Transverse colon (tissue), 4 donors: Measurements from ENCODE around the gene PF4V1. TPM values are rescaled to one million over a fixed set of nuclear protein-coding genes. Genes with fewer than 3 reads are reported as not detected.

Source experiments
- DNase-seq: peaks from one replicate; pipeline ENCODE4 v3.0.0-alpha.2; 2019
- H3K27ac ChIP-seq, 4 donors: fragments of 200-600 bp; sonication (generic); 2 replicates each; pipeline ENCODE4 v1.5.1; 2016 to 2018; ENCODE audit warnings: inconsistent platforms in 4 of 4
- H3K27me3 ChIP-seq: fragments of 200-600 bp; sonication (generic); 2 replicates; pipeline ENCODE4 v1.5.1; 2017; ENCODE audit warnings: inconsistent platforms
- H3K36me3 ChIP-seq, 4 donors: fragments of 200-600 bp; sonication (generic); 2 replicates each; pipeline ENCODE4 v1.5.1; 2017 to 2019; ENCODE audit warnings: inconsistent platforms in 4 of 4
- H3K4me1 ChIP-seq, 4 donors: fragments of 200-600 bp; sonication (generic); 2 replicates each; pipeline ENCODE4 v1.5.1; 2017 to 2020; ENCODE audit warnings: inconsistent platforms in 4 of 4
- H3K4me3 ChIP-seq, 4 donors: fragments of 200-600 bp; sonication (generic); 1 replicate in 1 of 4; 2 replicates in 3 of 4; pipeline versions ENCODE4 v1.5.1 to v1.6.1; 2017 to 2019; ENCODE audit warnings: inconsistent platforms in 4 of 4
- H3K9me3 ChIP-seq, 2 donors: fragments of 200-600 bp; sonication (generic); 2 replicates each; pipeline ENCODE4 v1.5.1; 2017 to 2019; ENCODE audit warnings: inconsistent platforms in 2 of 2
- CTCF ChIP-seq, 5 experiments: fragments of 200-600 bp in 3 of 5; fragments of 450-650 bp in 2 of 5; sonication (generic) in 3 of 5; IDR thresholded peaks; 1 replicate in 2 of 5; 2 replicates in 3 of 5; pipeline ENCODE4 v1.5.1; 2016 to 2017; ENCODE audit warnings: antibody characterized with exemption in 5 of 5, inconsistent platforms in 3 of 5, mild to moderate bottlenecking in 2 of 5, moderate library complexity in 1 of 5
- EP300 ChIP-seq: sonication (generic); formaldehyde crosslinking; IDR thresholded peaks from one replicate; pipeline ENCODE4 v1.6.1; 2017; ENCODE audit warnings: antibody characterized with exemption, low read depth
- POLR2A ChIP-seq: fragments of 450-650 bp; IDR thresholded peaks from one replicate; pipeline ENCODE4 v1.6.1; 2016; ENCODE audit warnings: antibody characterized with exemption, mild to moderate bottlenecking, moderate library complexity
- POLR2AphosphoS5 ChIP-seq, 3 donors: sonication (generic); formaldehyde crosslinking; IDR thresholded peaks; one replicate each; pipeline ENCODE4 v1.6.1; 2016; ENCODE audit warnings: antibody characterized with exemption in 3 of 3
- WGBS, 2 donors: methylation state at CpG; one replicate each; pipeline ENCODE4 v1.1.5; 2018; ENCODE audit warnings: low coverage in 1 of 2; 5-methylcytosine and 5-hydroxymethylcytosine counted together
- in situ Hi-C, 4 donors: fragments of 200-750 bp; cut with MboI; loops; one replicate each; pipeline versions ENCODE4 v1.15.0 to v1.15.1; 2017; ENCODE audit warnings: low sequenced_read_pairs in 3 of 4, low pct_ligation_motif_present in 1 of 4, low pct_unique_long_range_greater_than_20kb in 1 of 4
- intact Hi-C: fragments of 100-400 bp; cut with DNase I; formaldehyde crosslinking; loops from one replicate; pipeline ENCODE4 v1.15.1; 2023; ENCODE audit warnings: low total_unique reads
- total RNA-seq, 4 donors: library from RNA; depleted of rRNA; stranded (reverse); fragments of >200 nt; gene quantifications; one replicate each; pipeline ENCODE4 v1.1.0, GENCODE V29; 2016

PF4V1 gene
- total RNA-seq, 4 donors from 2014 or later, result not detected

GRCh38 chr4:73851293-73851692 lies 1.8 kb upstream of the PF4V1 start:
- TF ChIP-seq CTCF (IDR thresholded peaks at IDR 0.05), result no peak
- TF ChIP-seq EP300, result no peak
- no peak for TF ChIP-seq POLR2A
- TF ChIP-seq POLR2AphosphoS5 (IDR thresholded peaks at IDR 0.05), result no peak
- no peaks in the 10 kb centered on the region for H3K9me3 ChIP-seq
- intact Hi-C loops, result no loop called here
- in situ Hi-C loops, result loop anchor here in 1 of 4 donors (25.0 kb wide), 1 partner anchor 286 kb away; no protein-coding TSS in a partner anchor
- no peak overlapping the region for H3K27ac ChIP-seq
- H3K27me3 ChIP-seq, result peaks cover 4% of the 10 kb centered on the region
- no peak overlapping the region for H3K4me3 ChIP-seq
- peaks cover 0 to 6% (median 0%) of the 10 kb centered on the region in 4 donors for H3K4me1 ChIP-seq
- WGBS, 2 donors, result 62 to 65% methylated on average over 1 of the region's 1 CpG
- no peak for DNase-seq
- H3K36me3 ChIP-seq, result no peaks in the 10 kb centered on the region

- Histone ChIP-seq H3K4me3 (no peak overlapping the region), H3K27ac (no peak overlapping the region), H3K4me1 (peaks cover 0 to 6% (median 0%) of the 10 kb centered on the region in 4 donors), H3K36me3 (no peaks in the 10 kb centered on the region), H3K9me3 (no peaks in the 10 kb centered on the region), H3K27me3 (peaks cover 4% of the 10 kb centered on the region)
- in situ Hi-C loops (loop anchor here in 1 of 4 donors (25.0 kb wide), 1 partner anchor 285 kb away; no protein-coding TSS in a partner anchor), intact Hi-C loops (no loop called here)
- no peak for TF ChIP-seq CTCF (IDR thresholded peaks at IDR 0.05)
- TF ChIP-seq POLR2AphosphoS5 (IDR thresholded peaks at IDR 0.05), result no peak
- no peak for TF ChIP-seq POLR2A
- no peak for TF ChIP-seq EP300
- no peak for DNase-seq
Observed at GRCh38 chr4:73852771-73853170, 325 bp upstream of the PF4V1 start.

GRCh38 chr4:73853718-73854473 lies 800 bp downstream of the PF4V1 start:
- Histone ChIP-seq H3K9me3 (no peaks in the 10 kb centered on the region), H3K27ac (no peak overlapping the region), H3K4me1 (peaks cover 0 to 6% (median 0%) of the 10 kb centered on the region in 4 donors), H3K4me3 (no peak overlapping the region), H3K36me3 (no peaks in the 10 kb centered on the region), H3K27me3 (peaks cover 4% of the 10 kb centered on the region)
- no peak for DNase-seq
- WGBS, 2 donors, result 7 to 52% methylated on average over 3 to 8 of the region's 8 CpGs
- in situ Hi-C loops, result loop anchor here in 1 of 4 donors (25.0 kb wide), 1 partner anchor 283 kb away; no protein-coding TSS in a partner anchor
- intact Hi-C loops, result no loop called here
- no peak for TF ChIP-seq POLR2A
- TF ChIP-seq CTCF (IDR thresholded peaks at IDR 0.05), result no peak

GRCh38 chr4:73855406-73855805 lies 2.3 kb downstream of the PF4V1 start:
- no peak overlapping the region for H3K4me3 ChIP-seq
- DNase-seq, result no peak
- intact Hi-C loops (no loop called here), in situ Hi-C loops (loop anchor here in 1 of 4 donors (25.0 kb wide), 1 partner anchor 282 kb away; no protein-coding TSS in a partner anchor)
- H3K9me3 ChIP-seq, result no peaks in the 10 kb centered on the region
- H3K4me1 ChIP-seq, result peaks cover 0 to 6% (median 0%) of the 10 kb centered on the region in 4 donors
- H3K36me3 ChIP-seq, result no peaks in the 10 kb centered on the region
- H3K27me3 ChIP-seq, result peaks cover 4% of the 10 kb centered on the region
- WGBS, 2 donors, result 71 to 73% methylated on average over 4 of the region's 4 CpGs
- TF ChIP-seq POLR2AphosphoS5 (IDR thresholded peaks at IDR 0.05), result no peak
- no peak for TF ChIP-seq POLR2A
- no peak for TF ChIP-seq CTCF (IDR thresholded peaks at IDR 0.05)
- TF ChIP-seq EP300, result no peak
- no peak overlapping the region for H3K27ac ChIP-seq
